ENCODE results near the gene HS6ST1. TPM values are rescaled to one million over a fixed set of nuclear protein-coding genes. Genes with fewer than 3 reads are reported as not detected.

HS6ST1 gene
- total and polyA plus RNA-seq, 3 donors from 2014 or later, result 58.7 to 203 (median 143) TPM

- Histone ChIP-seq H3K4me3 (peak overlapping the region; percentile 70 to 89), H3K27me3 (no peaks in the 10 kb centered on the region), H3K36me3 (ENCODE audit: low read depth, missing control alignments) (no peaks in the 10 kb centered on the region), H3K27ac (peak overlapping the region; percentile 55 to 59), H3K4me1 (peaks cover 45% of the 10 kb centered on the region), H3K9me3 (no peaks in the 10 kb centered on the region)
- WGBS, 2 donors, result 0 to 4% methylated on average over 6 to 34 of the region's 35 CpGs
- intact Hi-C loops (cut with DNase I; ENCODE audit: low total_unique reads), result no loop called here
- peak; percentile 20 for DNase-seq
- no peak for TF ChIP-seq POLR2A (IDR thresholded peaks at IDR 0.05)
- TF ChIP-seq, protein P1, sequence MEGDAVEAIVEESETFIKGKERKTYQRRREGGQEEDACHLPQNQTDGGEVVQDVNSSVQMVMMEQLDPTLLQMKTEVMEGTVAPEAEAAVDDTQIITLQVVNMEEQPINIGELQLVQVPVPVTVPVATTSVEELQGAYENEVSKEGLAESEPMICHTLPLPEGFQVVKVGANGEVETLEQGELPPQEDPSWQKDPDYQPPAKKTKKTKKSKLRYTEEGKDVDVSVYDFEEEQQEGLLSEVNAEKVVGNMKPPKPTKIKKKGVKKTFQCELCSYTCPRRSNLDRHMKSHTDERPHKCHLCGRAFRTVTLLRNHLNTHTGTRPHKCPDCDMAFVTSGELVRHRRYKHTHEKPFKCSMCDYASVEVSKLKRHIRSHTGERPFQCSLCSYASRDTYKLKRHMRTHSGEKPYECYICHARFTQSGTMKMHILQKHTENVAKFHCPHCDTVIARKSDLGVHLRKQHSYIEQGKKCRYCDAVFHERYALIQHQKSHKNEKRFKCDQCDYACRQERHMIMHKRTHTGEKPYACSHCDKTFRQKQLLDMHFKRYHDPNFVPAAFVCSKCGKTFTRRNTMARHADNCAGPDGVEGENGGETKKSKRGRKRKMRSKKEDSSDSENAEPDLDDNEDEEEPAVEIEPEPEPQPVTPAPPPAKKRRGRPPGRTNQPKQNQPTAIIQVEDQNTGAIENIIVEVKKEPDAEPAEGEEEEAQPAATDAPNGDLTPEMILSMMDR (IDR thresholded peaks at IDR 0.05), result no peak
These were observed 1.3 kb downstream of the HS6ST1 start for GRCh38 chr2:128317181-128317898.

- Histone ChIP-seq H3K36me3 (ENCODE audit: low read depth, missing control alignments) (no peaks in the 10 kb centered on the region), H3K27me3 (no peaks in the 10 kb centered on the region), H3K27ac (peak overlapping the region; percentile 55 to 59), H3K4me3 (peak overlapping the region; percentile 70 to 89), H3K9me3 (no peaks in the 10 kb centered on the region), H3K4me1 (peaks cover 50% of the 10 kb centered on the region)
- intact Hi-C loops (cut with DNase I; ENCODE audit: low total_unique reads), result no loop called here
- 13 to 15% methylated on average over 4 to 5 of the region's 5 CpGs for WGBS, 2 donors
- DNase-seq, result no peak
- TF ChIP-seq, protein P1 (IDR thresholded peaks at IDR 0.05), result no peak
- no peak for TF ChIP-seq POLR2A (IDR thresholded peaks at IDR 0.05)
These were observed 1.9 kb downstream of the HS6ST1 start for GRCh38 chr2:128316777-128317180.

DNA sequence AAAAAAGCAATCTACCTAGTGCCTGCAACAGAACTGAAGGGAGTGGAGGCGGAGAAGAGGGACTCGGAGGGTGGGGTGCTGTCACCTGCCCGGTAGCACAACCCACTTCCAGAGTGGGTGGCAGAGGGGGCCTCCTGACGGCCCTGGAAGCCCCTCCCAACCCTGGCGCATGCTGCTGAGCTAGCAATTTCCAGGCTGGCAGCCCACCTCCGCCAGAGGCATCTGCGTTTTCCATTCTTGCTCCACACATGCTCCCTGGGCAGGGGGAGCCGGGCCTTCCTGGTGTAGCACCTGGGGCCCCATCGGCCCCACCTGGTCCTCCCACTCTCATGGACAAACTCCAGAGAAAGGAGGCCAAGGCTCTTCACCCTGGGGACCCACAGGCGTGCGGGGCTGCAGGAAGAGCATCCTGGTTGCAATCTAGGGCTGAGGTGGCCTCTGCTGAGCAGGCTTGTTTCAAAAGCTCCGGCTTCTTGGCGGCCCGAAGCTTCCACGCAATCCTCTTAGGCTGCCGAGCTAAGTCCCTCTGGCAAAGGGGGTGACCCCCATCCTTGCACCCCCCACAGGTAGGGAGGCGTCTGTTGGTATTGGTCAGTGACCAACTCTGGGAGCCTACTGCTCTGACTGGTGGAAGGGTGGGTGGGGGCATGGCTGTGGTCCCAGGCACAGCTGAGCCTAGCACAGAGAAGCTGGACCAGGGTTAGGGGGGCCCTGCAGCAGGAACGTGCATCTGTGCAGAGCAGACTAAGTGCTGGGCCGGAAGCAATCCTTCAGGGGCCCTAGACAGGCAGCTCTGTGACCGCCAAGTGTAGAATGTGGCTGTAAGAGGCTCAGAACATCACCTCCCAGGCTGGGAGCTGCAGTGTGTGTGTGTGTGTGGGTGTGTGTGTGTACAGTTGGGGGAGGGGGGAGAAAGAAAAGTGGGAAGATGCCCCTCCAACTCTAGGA is 2.6 kb downstream of the HS6ST1 start:
- no peaks in the 10 kb centered on the region for H3K36me3 ChIP-seq (ENCODE audit: low read depth, missing control alignments)
- peaks cover 51% of the 10 kb centered on the region for H3K4me1 ChIP-seq
- 17 to 43% methylated on average over 2 to 19 of the region's 20 CpGs for WGBS, 2 donors
- no peak for TF ChIP-seq POLR2A (IDR thresholded peaks at IDR 0.05)
- TF ChIP-seq, protein P1 (IDR thresholded peaks at IDR 0.05), result no peak
- H3K27ac ChIP-seq, result no peak overlapping the region
- intact Hi-C loops (cut with DNase I; ENCODE audit: low total_unique reads), result no loop called here
- no peaks in the 10 kb centered on the region for H3K9me3 ChIP-seq
- no peaks in the 10 kb centered on the region for H3K27me3 ChIP-seq
- peak overlapping the region; percentile 70 to 89 for H3K4me3 ChIP-seq
- peak; percentile 36 for DNase-seq

- H3K4me1 ChIP-seq, result peaks cover 58% of the 10 kb centered on the region
- H3K27me3 ChIP-seq, result no peaks in the 10 kb centered on the region
- intact Hi-C loops (cut with DNase I; ENCODE audit: low total_unique reads), result no loop called here
- TF ChIP-seq POLR2A (IDR thresholded peaks at IDR 0.05), result no peak
- TF ChIP-seq, protein P1 (IDR thresholded peaks at IDR 0.05), result no peak
- WGBS, 2 donors, result 53 to 58% methylated on average over 10 to 12 of the region's 12 CpGs
- DNase-seq, result peak; percentile 18
- peak overlapping the region in 1 of 2 donors; percentile 89 for H3K4me3 ChIP-seq
- H3K27ac ChIP-seq, result no peak overlapping the region
- H3K9me3 ChIP-seq, result no peaks in the 10 kb centered on the region
- no peaks in the 10 kb centered on the region for H3K36me3 ChIP-seq (ENCODE audit: low read depth, missing control alignments)
These were observed 3.4 kb downstream of the HS6ST1 start for GRCh38 chr2:128315122-128315828.

Data from testis (tissue), 3 donors.